GM12878 (cell line): ENCODE results near the gene SLC24A3. TPM values are rescaled to one million over a fixed set of nuclear protein-coding genes. Genes with fewer than 3 reads are reported as not detected.

Experiments used
- ATAC-seq: fragments of 200-7000 bp; cut with Tn5 transposase; 3 replicates; pipeline ENCODE4 v1.9.1; 2020; ENCODE audit warnings: mild to moderate bottlenecking, moderate library complexity
- BruUV-seq: library from RNA; stranded (reverse); fragments of 400-500 nt; replicated peaks from 2 replicates; lab custom pipeline; 2021; lab: Mats Ljungman, UMichigan
- CTCF ChIA-PET: fragments of 300-600 bp; sonication (Branson Sonifier 250); formaldehyde crosslinking; extraction: SDS; loops from one replicate; lab custom pipeline; 2021; ENCODE audit warnings: inconsistent platforms; lab: Yijun Ruan, JAX
- POLR2A ChIA-PET: fragments of 350-600 bp; formaldehyde crosslinking; extraction: SDS; loops from one replicate; lab custom pipeline; 2021; ENCODE audit warnings: inconsistent platforms; lab: Charles Lee
- RAD21 ChIA-PET: fragments of 300-600 bp; sonication (Branson Sonifier 250); formaldehyde crosslinking; loops from one replicate; lab custom pipeline; 2023; ENCODE audit warnings: antibody characterized with exemption; ENCODE audit not compliant: unreplicated experiment; lab: Charles Lee
- SMC1A ChIA-PET: fragments of 300-600 bp; sonication (Branson Sonifier 250); formaldehyde crosslinking; loops from one replicate; lab custom pipeline; 2023; ENCODE audit not compliant: unreplicated experiment, uncharacterized antibody; lab: Charles Lee
- DNase-seq: peaks from one replicate; pipeline ENCODE4 v3.0.0-alpha.2; 2011; ENCODE audit warnings: low read depth, low spot score
- FAIRE-seq: peaks from 3 replicates; lab custom pipeline; 2011; peaks lifted over from hg19 to GRCh38; lab: Jason Lieb, UNC
- H2AFZ ChIP-seq: 2 replicates; pipeline ENCODE4 v1.6.0; 2011; ENCODE audit warnings: low read depth, low read length, control low read depth; ENCODE audit not compliant: control insufficient read depth
- H3K27ac ChIP-seq: 2 replicates; pipeline ENCODE4 v1.5.1; 2011; ENCODE audit warnings: control low read depth; ENCODE audit not compliant: control insufficient read depth, insufficient read depth
- H3K27me3 ChIP-seq, 2 experiments: replicated peaks in 1 of 2; 2 replicates each; pipeline versions ENCODE4 v1.6.0 to v1.6.1; 2011; ENCODE audit warnings: low read length in 1 of 2; ENCODE audit not compliant: control insufficient read depth in 2 of 2, insufficient read depth in 2 of 2
- H3K36me3 ChIP-seq, 2 experiments: 2 replicates each; pipeline ENCODE4 v1.5.1; 2011; ENCODE audit warnings: low read length in 1 of 2; ENCODE audit not compliant: control insufficient read depth in 2 of 2, insufficient read depth in 2 of 2
- H3K4me1 ChIP-seq: 2 replicates; pipeline ENCODE4 v1.6.1; 2011; ENCODE audit warnings: mild to moderate bottlenecking, low read length, moderate library complexity, mixed read lengths; ENCODE audit not compliant: control insufficient read depth, insufficient read depth
- H3K4me2 ChIP-seq: 2 replicates; pipeline ENCODE4 v1.6.0; 2011; ENCODE audit warnings: control low read depth; ENCODE audit not compliant: control insufficient read depth, insufficient read depth
- H3K4me3 ChIP-seq: fragments of 200-600 bp; sonication (generic); 2 replicates; pipeline ENCODE4 v1.5.1; 2016
- H3K79me2 ChIP-seq: 2 replicates; pipeline ENCODE4 v1.6.0; 2011; ENCODE audit warnings: low read length; ENCODE audit not compliant: control insufficient read depth, insufficient read depth
- H3K9ac ChIP-seq: 2 replicates; pipeline ENCODE4 v1.8.0; 2011; ENCODE audit warnings: low read length, control low read depth, mixed read lengths; ENCODE audit not compliant: control insufficient read depth, insufficient read depth
- H3K9me3 ChIP-seq: replicated peaks from 3 replicates; pipeline ENCODE4 v1.5.1; 2011; ENCODE audit warnings: mild to moderate bottlenecking, low read length; ENCODE audit not compliant: control insufficient read depth, insufficient read depth
- H4K20me1 ChIP-seq: 2 replicates; pipeline ENCODE4 v1.6.0; 2011; ENCODE audit not compliant: control insufficient read depth, insufficient read depth
- EZH2 ChIP-seq: IDR thresholded peaks from 2 replicates; pipeline ENCODE4 v1.6.1; 2012; ENCODE audit warnings: low read depth, mild to moderate bottlenecking, control low read depth, inconsistent platforms, low read length, borderline replicate concordance; ENCODE audit not compliant: control insufficient read depth
- FOXK2 ChIP-seq: fragments of 450-650 bp; IDR thresholded peaks from 2 replicates; pipeline ENCODE4 v1.6.1; 2017; ENCODE audit warnings: mild to moderate bottlenecking, moderate library complexity
- GATAD2B ChIP-seq: fragments of 450-650 bp; conservative IDR thresholded peaks from 2 replicates; pipeline ENCODE4 v1.6.1; 2017; ENCODE audit warnings: low read depth, mild to moderate bottlenecking, moderate library complexity
- HDAC2 ChIP-seq: fragments of 200-600 bp; sonication (generic); IDR thresholded peaks from 2 replicates; pipeline ENCODE4 v1.6.1; 2017
- HDGF ChIP-seq: fragments of 450-650 bp; IDR thresholded peaks from 2 replicates; pipeline ENCODE4 v1.6.1; 2016; ENCODE audit warnings: antibody characterized with exemption
- NFIC ChIP-seq: IDR thresholded peaks from 2 replicates; pipeline ENCODE4 v1.6.1; 2012; ENCODE audit warnings: low read depth, mild to moderate bottlenecking, inconsistent platforms, low read length, moderate library complexity
- NFYB ChIP-seq: IDR thresholded peaks from 2 replicates; pipeline ENCODE4 v1.6.1; 2011; ENCODE audit warnings: low read depth, mild to moderate bottlenecking, low read length, improper control_type of control experiment, moderate library complexity; ENCODE audit not compliant: insufficient read depth
- NRF1 ChIP-seq: conservative IDR thresholded peaks from 2 replicates; pipeline ENCODE4 v1.6.1; 2011; ENCODE audit warnings: mild to moderate bottlenecking, low read depth, low read length, improper control_type of control experiment
- SREBF1 ChIP-seq: IDR thresholded peaks from 2 replicates; pipeline ENCODE4 v1.6.1; 2012; ENCODE audit warnings: mild to moderate bottlenecking, low read length
- SUZ12 ChIP-seq: fragments of 200-600 bp; sonication (generic); IDR thresholded peaks from one replicate; pipeline ENCODE4 v1.6.1; 2018; ENCODE audit warnings: antibody characterized with exemption, mild to moderate bottlenecking; ENCODE audit not compliant: unreplicated experiment
- USF1 ChIP-seq: IDR thresholded peaks from 2 replicates; pipeline ENCODE4 v1.6.1; 2011; ENCODE audit warnings: borderline replicate concordance, low read depth, mild to moderate bottlenecking, moderate library complexity, mixed read lengths, low read length; ENCODE audit not compliant: insufficient read depth; ENCODE audit errors: extremely low read length
- WRNIP1 ChIP-seq: IDR thresholded peaks from 2 replicates; pipeline ENCODE4 v1.6.1; 2011; ENCODE audit warnings: low read depth, low read length, improper control_type of control experiment, borderline replicate concordance
- ZNF274 ChIP-seq: IDR thresholded peaks from one replicate; pipeline ENCODE4 v1.8.0; 2011; ENCODE audit not compliant: insufficient read length, insufficient read depth
- ZNF687 ChIP-seq: fragments of 450-650 bp; IDR thresholded peaks from 2 replicates; pipeline ENCODE4 v1.6.1; 2017; ENCODE audit warnings: mild to moderate bottlenecking, moderate library complexity
- WGBS: methylation state at CpG from one replicate; pipeline ENCODE4 v1.1.6; 2016; ENCODE audit warnings: low lambda C conversion rate; ENCODE audit not compliant: insufficient replicate concordance, insufficient coverage; ENCODE audit errors: missing lambda C conversion rate; 5-methylcytosine and 5-hydroxymethylcytosine counted together
- in situ Hi-C: fragments of 300-500 bp; cut with MboI; formaldehyde crosslinking; loops from 9 replicates; pipeline ENCODE4 v1.14.3; 2018; ENCODE audit warnings: mixed read lengths
- intact Hi-C: fragments of 100-400 bp; cut with micrococcal nuclease; formaldehyde crosslinking; loops from one replicate; pipeline ENCODE4 v1.14.2; 2022; ENCODE audit not compliant: unreplicated experiment
- polyA plus RNA-seq, 11 experiments: library from polyadenylated mRNA; depleted of rRNA in 4 of 11; unstranded in 6 of 11; stranded (reverse) in 5 of 11; fragments of >200 nt; fragmentation: Nextera tagmentation in 4 of 11; fragmentation: Illumina TruSeq in 1 of 11; extraction: Ambion mirVana in 4 of 11; extraction: Trizol in 1 of 11; gene quantifications; 1 replicate in 1 of 11; 2 replicates in 10 of 11; pipeline versions ENCODE4 v1.2.1 to v1.2.3, GENCODE V29; 2011 to 2016; ENCODE audit warnings: inconsistent platforms in 2 of 11, missing spikeins in 2 of 11, low read depth in 1 of 11
- total RNA-seq, 4 experiments: library from RNA; depleted of rRNA in 3 of 4; stranded (reverse); fragments of >200 nt in 3 of 4; fragmentation: Illumina TruSeq in 1 of 4; extraction: Trizol in 1 of 4; gene quantifications; 2 replicates each; pipeline versions ENCODE4 v1.2.1 to v1.2.3, GENCODE V29; 2013 to 2021
- TF ChIP-seq, protein P1 (sequence below): fragments of 450-650 bp; IDR thresholded peaks from 2 replicates; pipeline ENCODE4 v1.6.1; 2016; ENCODE audit warnings: mild to moderate bottlenecking
- TF ChIP-seq, protein P2 (sequence below): fragments of 450-650 bp; IDR thresholded peaks from 2 replicates; pipeline ENCODE4 v1.6.1; 2018; ENCODE audit warnings: borderline replicate concordance, mild to moderate bottlenecking; ENCODE audit not compliant: partially characterized antibody

The SLC24A3 gene
- total and polyA plus RNA-seq, 10 of the 15 experiments (the other 5 are each of a cell fraction or from before 2014, with no cell fraction given), result 0.04 TPM; not detected in 9

GRCh38 chr20:19236371-19237055 is 24.1 kb downstream of the SLC24A3 start:
- no peak overlapping the region for H3K27ac ChIP-seq
- no TSS peak for BruUV-seq
- H4K20me1 ChIP-seq, result no peaks in the 10 kb centered on the region
- POLR2A ChIA-PET, result no interaction called here
- H3K27me3 ChIP-seq, result peaks cover 0 to 3% of the 10 kb centered on the region in 2 experiments; a peak in 2 of 4 replicates
- in situ Hi-C loops, result no loop called here
- no peaks in the 10 kb centered on the region for H3K36me3 ChIP-seq
- DNase-seq, result no peak
- H3K9ac ChIP-seq, result no peak overlapping the region
- SMC1A ChIA-PET, result no interaction called here
- no peak for ATAC-seq
- no peaks in the 10 kb centered on the region; the same call in 2 of the 3 replicates for H3K9me3 ChIP-seq
- CTCF ChIA-PET, result no interaction called here
- no peak overlapping the region for H3K4me3 ChIP-seq
- no peaks in the 10 kb centered on the region for H3K4me1 ChIP-seq
- RAD21 ChIA-PET, result no interaction called here
- no peak overlapping the region for H3K4me2 ChIP-seq
- no peaks in the 10 kb centered on the region for H3K79me2 ChIP-seq
- FAIRE-seq, result no peak
- intact Hi-C loops, result no loop called here
- H2AFZ ChIP-seq, result no peak overlapping the region
- 28% methylated on average over 7 of the region's 7 CpGs for WGBS
- TF ChIP-seq, protein P1, sequence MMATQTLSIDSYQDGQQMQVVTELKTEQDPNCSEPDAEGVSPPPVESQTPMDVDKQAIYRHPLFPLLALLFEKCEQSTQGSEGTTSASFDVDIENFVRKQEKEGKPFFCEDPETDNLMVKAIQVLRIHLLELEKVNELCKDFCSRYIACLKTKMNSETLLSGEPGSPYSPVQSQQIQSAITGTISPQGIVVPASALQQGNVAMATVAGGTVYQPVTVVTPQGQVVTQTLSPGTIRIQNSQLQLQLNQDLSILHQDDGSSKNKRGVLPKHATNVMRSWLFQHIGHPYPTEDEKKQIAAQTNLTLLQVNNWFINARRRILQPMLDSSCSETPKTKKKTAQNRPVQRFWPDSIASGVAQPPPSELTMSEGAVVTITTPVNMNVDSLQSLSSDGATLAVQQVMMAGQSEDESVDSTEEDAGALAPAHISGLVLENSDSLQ, result no peak
- TF ChIP-seq USF1, result no peak
- TF ChIP-seq ZNF687, result no peak
- TF ChIP-seq SREBF1, result no peak
- TF ChIP-seq WRNIP1, result no peak
- TF ChIP-seq ZNF274, result no peak
- no peak for TF ChIP-seq FOXK2
- no peak for TF ChIP-seq SUZ12
- no peak for TF ChIP-seq NFYB
- TF ChIP-seq, protein P2, sequence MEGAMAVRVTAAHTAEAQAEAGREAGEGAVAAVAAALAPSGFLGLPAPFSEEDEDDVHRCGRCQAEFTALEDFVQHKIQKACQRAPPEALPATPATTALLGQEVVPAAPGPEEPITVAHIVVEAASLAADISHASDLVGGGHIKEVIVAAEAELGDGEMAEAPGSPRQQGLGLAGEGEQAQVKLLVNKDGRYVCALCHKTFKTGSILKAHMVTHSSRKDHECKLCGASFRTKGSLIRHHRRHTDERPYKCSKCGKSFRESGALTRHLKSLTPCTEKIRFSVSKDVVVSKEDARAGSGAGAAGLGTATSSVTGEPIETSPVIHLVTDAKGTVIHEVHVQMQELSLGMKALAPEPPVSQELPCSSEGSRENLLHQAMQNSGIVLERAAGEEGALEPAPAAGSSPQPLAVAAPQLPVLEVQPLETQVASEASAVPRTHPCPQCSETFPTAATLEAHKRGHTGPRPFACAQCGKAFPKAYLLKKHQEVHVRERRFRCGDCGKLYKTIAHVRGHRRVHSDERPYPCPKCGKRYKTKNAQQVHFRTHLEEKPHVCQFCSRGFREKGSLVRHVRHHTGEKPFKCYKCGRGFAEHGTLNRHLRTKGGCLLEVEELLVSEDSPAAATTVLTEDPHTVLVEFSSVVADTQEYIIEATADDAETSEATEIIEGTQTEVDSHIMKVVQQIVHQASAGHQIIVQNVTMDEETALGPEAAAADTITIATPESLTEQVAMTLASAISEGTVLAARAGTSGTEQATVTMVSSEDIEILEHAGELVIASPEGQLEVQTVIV, result no peak
- no peak for TF ChIP-seq NFIC
- TF ChIP-seq NRF1, result no peak
- TF ChIP-seq HDAC2, result no peak
- TF ChIP-seq EZH2, result no peak
- TF ChIP-seq GATAD2B, result no peak
- TF ChIP-seq HDGF, result no peak
